H1 (cell line): Measurements from ENCODE around the gene COL8A1. TPM values are rescaled to one million over a fixed set of nuclear protein-coding genes. Genes with fewer than 3 reads are reported as not detected.

ENCODE experiments used
- CTCF ChIA-PET: fragments of 300-600 bp; sonication (Branson Sonifier 250); formaldehyde crosslinking; loops from one replicate; lab custom pipeline; 2021; ENCODE audit not compliant: partially characterized antibody; lab: Charles Lee
- POLR2A ChIA-PET: fragments of 300-600 bp; sonication (Branson Sonifier 250); formaldehyde crosslinking; loops from one replicate; lab custom pipeline; 2021; ENCODE audit warnings: inconsistent platforms; ENCODE audit not compliant: partially characterized antibody; lab: Charles Lee
- DNase-seq, 2 experiments: peaks; one replicate each; pipeline versions ENCODE4 v3.0.0 to v3.0.0-alpha.2; 2010 to 2022; ENCODE audit warnings: low spot score in 2 of 2, low read depth in 1 of 2, mixed read lengths in 1 of 2
- FAIRE-seq: peaks from 2 replicates; lab custom pipeline; 2011; peaks lifted over from hg19 to GRCh38; lab: Jason Lieb, UNC
- H2AFZ ChIP-seq: 2 replicates; pipeline ENCODE4 v1.8.1; 2012; ENCODE audit warnings: low read length, inconsistent platforms
- H2AK5ac ChIP-seq: 2 replicates; pipeline ENCODE4 v1.6.1; 2013; ENCODE audit warnings: low read depth, low read length
- H2BK120ac ChIP-seq: replicated peaks from 2 replicates; pipeline ENCODE3; 2013; ENCODE audit warnings: low read depth, low read length, inconsistent platforms
- H2BK12ac ChIP-seq: 2 replicates; pipeline ENCODE4 v1.6.1; 2013; ENCODE audit warnings: low read depth, low read length
- H2BK15ac ChIP-seq: 2 replicates; pipeline ENCODE4 v1.6.1; 2013; ENCODE audit warnings: low read length
- H2BK20ac ChIP-seq: 2 replicates; pipeline ENCODE4 v1.6.1; 2013; ENCODE audit warnings: low read length
- H2BK5ac ChIP-seq: 2 replicates; pipeline ENCODE4 v1.6.1; 2013; ENCODE audit warnings: low read depth, low read length
- H3K14ac ChIP-seq: 2 replicates; pipeline ENCODE4 v1.6.1; 2013; ENCODE audit warnings: inconsistent platforms; ENCODE audit not compliant: insufficient read length
- H3K18ac ChIP-seq: 2 replicates; pipeline ENCODE4 v1.6.1; 2013; ENCODE audit warnings: low read length; ENCODE audit errors: extremely low read depth
- H3K23ac ChIP-seq: 2 replicates; pipeline ENCODE4 v1.6.1; 2013; ENCODE audit warnings: inconsistent platforms; ENCODE audit not compliant: insufficient read length
- H3K23me2 ChIP-seq: 2 replicates; pipeline ENCODE4 v1.6.1; 2013; ENCODE audit warnings: low read depth, low read length
- H3K27ac ChIP-seq: 2 replicates; pipeline ENCODE4 v1.6.1; 2011; ENCODE audit warnings: low read depth, low read length, inconsistent platforms
- H3K27me3 ChIP-seq, 4 experiments: replicated peaks in 1 of 4; 1 replicate in 1 of 4; 2 replicates in 3 of 4; pipeline versions ENCODE4 v1.6.1 to v1.8.1; 2011 to 2013; ENCODE audit warnings: low read length in 3 of 4, mild to moderate bottlenecking in 3 of 4, inconsistent platforms in 2 of 4, mixed read lengths in 2 of 4, moderate library complexity in 1 of 4; ENCODE audit not compliant: control insufficient read depth in 3 of 4, insufficient read depth in 3 of 4; ENCODE audit errors: extremely low read depth in 1 of 4
- H3K36me3 ChIP-seq, 4 experiments: 2 replicates each; pipeline versions ENCODE4 v1.6.1 to v1.8.1; 2011 to 2013; ENCODE audit warnings: mild to moderate bottlenecking in 4 of 4, low read length in 3 of 4, moderate library complexity in 2 of 4, control low read depth in 1 of 4, inconsistent platforms in 1 of 4; ENCODE audit not compliant: insufficient read depth in 4 of 4, control insufficient read depth in 2 of 4
- H3K4ac ChIP-seq: replicated peaks from 2 replicates; pipeline ENCODE3; 2013; ENCODE audit warnings: low read length, low read depth, mixed read lengths, inconsistent platforms; ENCODE audit not compliant: insufficient read length
- H3K4me1 ChIP-seq, 4 experiments: replicated peaks in 1 of 4; 1 replicate in 1 of 4; 2 replicates in 3 of 4; pipeline versions ENCODE4 v1.6.1 to v1.8.1; 2011 to 2013; ENCODE audit warnings: low read length in 3 of 4, inconsistent platforms in 2 of 4, mixed read lengths in 1 of 4; ENCODE audit not compliant: insufficient read depth in 4 of 4, control insufficient read depth in 3 of 4
- H3K4me2 ChIP-seq, 2 experiments: 2 replicates each; pipeline versions ENCODE4 v1.6.1 to v1.8.1; 2011 to 2013; ENCODE audit warnings: low read depth in 2 of 2, low read length in 2 of 2, control low read depth in 1 of 2, inconsistent platforms in 1 of 2, mild to moderate bottlenecking in 1 of 2; ENCODE audit not compliant: insufficient read depth in 1 of 2
- H3K4me3 ChIP-seq, 4 experiments: fragments of 200-600, 300-600 bp in 1 of 4; sonication (generic), shearing (Covaris generic), sonication (Bioruptor Twin) in 1 of 4; 2 replicates each; pipeline versions ENCODE4 v1.5.1 to v1.8.1; 2011 to 2016; ENCODE audit warnings: low read length in 4 of 4, low read depth in 3 of 4, control low read depth in 2 of 4, inconsistent platforms in 2 of 4, mild to moderate bottlenecking in 2 of 4, mixed read lengths in 1 of 4, moderate library complexity in 1 of 4; ENCODE audit not compliant: insufficient read depth in 2 of 4; ENCODE audit errors: extremely low read depth in 1 of 4
- H3K56ac ChIP-seq: replicated peaks from 2 replicates; pipeline ENCODE3; 2013; ENCODE audit warnings: low read depth, mild to moderate bottlenecking, mixed read lengths, low read length, inconsistent platforms; ENCODE audit not compliant: insufficient read length
- H3K79me1 ChIP-seq: 2 replicates; pipeline ENCODE4 v1.6.1; 2013; ENCODE audit warnings: low read depth, low read length, control low read depth
- H3K79me2 ChIP-seq, 2 experiments: 2 replicates each; pipeline versions ENCODE4 v1.6.1 to v1.8.1; 2012 to 2013; ENCODE audit warnings: low read length in 2 of 2, mild to moderate bottlenecking in 2 of 2, inconsistent platforms in 1 of 2; ENCODE audit not compliant: insufficient read depth in 2 of 2, control insufficient read depth in 1 of 2
- H3K9ac ChIP-seq, 4 experiments: replicated peaks in 1 of 4; 1 replicate in 1 of 4; 2 replicates in 3 of 4; pipeline versions ENCODE4 v1.6.1 to v1.8.1; 2011 to 2013; ENCODE audit warnings: low read depth in 3 of 4, low read length in 3 of 4, control low read depth in 2 of 4, mild to moderate bottlenecking in 2 of 4, moderate library complexity in 2 of 4, inconsistent platforms in 1 of 4; ENCODE audit errors: extremely low read depth in 1 of 4
- H3K9me3 ChIP-seq, 2 experiments: 2 replicates each; pipeline versions ENCODE4 v1.6.1 to v1.8.1; 2012 to 2013; ENCODE audit warnings: mild to moderate bottlenecking in 2 of 2, moderate library complexity in 2 of 2, control low read depth in 1 of 2, inconsistent platforms in 1 of 2, low read depth in 1 of 2, low read length in 1 of 2, mixed read lengths in 1 of 2; ENCODE audit not compliant: insufficient read depth in 2 of 2
- H4K20me1 ChIP-seq, 2 experiments: replicated peaks in 1 of 2; 2 replicates each; pipeline versions ENCODE3 to v1.8.1; 2011 to 2013; ENCODE audit warnings: inconsistent platforms in 2 of 2, low read length in 2 of 2, mild to moderate bottlenecking in 1 of 2; ENCODE audit not compliant: insufficient read depth in 2 of 2, control insufficient read depth in 1 of 2
- H4K5ac ChIP-seq: 2 replicates; pipeline ENCODE4 v1.6.1; 2013; ENCODE audit warnings: low read length, low read depth, mixed read lengths, inconsistent platforms; ENCODE audit not compliant: insufficient read length
- H4K8ac ChIP-seq: 2 replicates; pipeline ENCODE4 v1.8.0; 2013; ENCODE audit warnings: mild to moderate bottlenecking, moderate library complexity, low read length, inconsistent platforms; ENCODE audit not compliant: insufficient read depth; ENCODE audit errors: extremely low read depth
- H4K91ac ChIP-seq: replicated peaks from 2 replicates; pipeline ENCODE3; 2013; ENCODE audit warnings: low read length, mixed read lengths, inconsistent platforms; ENCODE audit not compliant: insufficient read length
- CHD1 ChIP-seq: IDR thresholded peaks from 2 replicates; pipeline ENCODE4 v1.6.1; 2012; ENCODE audit warnings: low read depth, low read length, improper control_type of control experiment
- CHD2 ChIP-seq: IDR thresholded peaks from 2 replicates; pipeline ENCODE4 v1.6.1; 2012; ENCODE audit warnings: low read length, improper control_type of control experiment
- CTBP2 ChIP-seq: IDR thresholded peaks from 2 replicates; pipeline ENCODE4 v1.7.0; 2011; ENCODE audit warnings: borderline replicate concordance, mild to moderate bottlenecking, moderate library complexity, mixed read lengths, low read length; ENCODE audit not compliant: insufficient read depth, insufficient read length
- EZH2 ChIP-seq: fragments of 200-600 bp; sonication (generic); IDR thresholded peaks from 2 replicates; pipeline ENCODE4 v1.7.1; 2012; ENCODE audit warnings: low read depth, mild to moderate bottlenecking, moderate library complexity, low read length, inconsistent platforms; ENCODE audit not compliant: severe bottlenecking
- JUND ChIP-seq: IDR thresholded peaks from 2 replicates; pipeline ENCODE4 v1.6.1; 2011; ENCODE audit warnings: mild to moderate bottlenecking, improper control_type of control experiment, low read length
- MAFK ChIP-seq: IDR thresholded peaks from 2 replicates; pipeline ENCODE4 v1.6.1; 2012; ENCODE audit warnings: low read depth, mild to moderate bottlenecking, improper control_type of control experiment, low read length
- NRF1 ChIP-seq: IDR thresholded peaks from 2 replicates; pipeline ENCODE4 v1.6.1; 2011; ENCODE audit warnings: mild to moderate bottlenecking, low read depth, low read length, improper control_type of control experiment
- PHF8 ChIP-seq: fragments of 200-600 bp; sonication (generic); conservative IDR thresholded peaks from 2 replicates; pipeline ENCODE4 v1.7.1; 2012; ENCODE audit warnings: low read depth, mild to moderate bottlenecking, inconsistent platforms, low read length, moderate library complexity
- SIX5 ChIP-seq: IDR thresholded peaks from 2 replicates; pipeline ENCODE4 v1.6.1; 2011; ENCODE audit warnings: mild to moderate bottlenecking, low read depth, low read length
- SP2 ChIP-seq: IDR thresholded peaks from 2 replicates; pipeline ENCODE4 v1.6.1; 2012; ENCODE audit warnings: mild to moderate bottlenecking, low read length, inconsistent platforms
- SP4 ChIP-seq: IDR thresholded peaks from 2 replicates; pipeline ENCODE4 v1.6.1; 2012; ENCODE audit warnings: low read length, inconsistent platforms
- SRF ChIP-seq: IDR thresholded peaks from 2 replicates; pipeline ENCODE4 v1.6.1; 2011; ENCODE audit warnings: mild to moderate bottlenecking, low read depth, low read length, moderate library complexity
- TEAD4 ChIP-seq: IDR thresholded peaks from 2 replicates; pipeline ENCODE4 v1.6.1; 2012; ENCODE audit warnings: low read depth, low read length, inconsistent platforms, mixed read lengths
- WGBS, 2 experiments: shearing (Covaris generic) in 1 of 2; methylation state at CpG; one replicate each; pipeline versions ENCODE4 v1.1.6 to v1.1.7; 2013 to 2015; ENCODE audit warnings: low lambda C conversion rate in 2 of 2, mixed read lengths in 2 of 2, inconsistent platforms in 1 of 2, low coverage in 1 of 2, missing lambda C conversion rate in 1 of 2; ENCODE audit not compliant: insufficient replicate concordance in 2 of 2, insufficient coverage in 1 of 2, insufficient read length in 1 of 2; ENCODE audit errors: extremely low coverage in 1 of 2, missing lambda C conversion rate in 1 of 2; 5-methylcytosine and 5-hydroxymethylcytosine counted together
- polyA plus RNA-seq, 7 experiments: library from polyadenylated mRNA; depleted of rRNA in 3 of 7; stranded (reverse) in 5 of 7; unstranded in 2 of 7; fragments of >200 nt in 5 of 7; fragments of 200-250 nt in 2 of 7; gene quantifications; 1 replicate in 5 of 7; 2 replicates in 1 of 7; 4 replicates in 1 of 7; pipeline versions ENCODE4 v1.2.1 to v1.2.3, GENCODE V29; 2011 to 2013; ENCODE audit warnings: missing spikeins in 2 of 7, mixed read lengths in 2 of 7
- total RNA-seq: library from RNA; stranded (reverse); fragmentation: NEBNext Ultra II Directional; extraction: Animal tissue kit (Norgen Biotek cat#: 25700); gene quantifications from 2 replicates; pipeline ENCODE4 v1.2.1, GENCODE V29; 2021
- TF ChIP-seq, protein P1 (sequence below): IDR thresholded peaks from 2 replicates; pipeline ENCODE4 v1.6.1; 2012; ENCODE audit warnings: inconsistent platforms
- TF ChIP-seq, protein P2 (sequence below): IDR thresholded peaks from 2 replicates; pipeline ENCODE4 v1.6.1; 2012; ENCODE audit warnings: inconsistent platforms

COL8A1 gene
- total and polyA plus RNA-seq, 2 of the 8 experiments (the other 6 are each of a cell fraction or from before 2014, with no cell fraction given), result 0.21 to 1.2 TPM

DNA sequence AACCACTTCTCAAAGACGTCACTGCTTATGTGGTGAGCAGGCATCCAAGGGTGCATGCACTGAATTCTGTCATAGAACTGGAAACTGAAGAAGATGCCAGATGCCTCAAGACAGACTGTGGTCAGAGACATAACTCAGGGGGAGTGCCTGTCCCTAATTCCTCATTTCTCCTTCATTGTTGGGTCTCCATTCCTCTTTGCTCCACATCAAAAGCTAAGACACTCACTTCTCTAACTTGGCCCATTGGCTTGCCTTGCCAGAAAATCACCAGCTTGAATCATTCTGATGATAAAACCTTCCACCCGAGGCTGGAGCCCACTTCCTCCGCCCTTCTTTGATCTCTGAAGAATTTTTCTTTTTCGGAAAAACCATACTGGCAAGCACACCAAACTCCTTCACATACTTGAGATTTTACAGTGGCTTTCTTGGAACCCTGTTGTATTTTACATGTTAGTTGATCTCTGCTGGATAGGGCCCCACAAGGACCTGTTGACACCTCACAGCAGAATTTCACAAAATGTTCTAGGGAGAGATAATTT lies 69.9 kb downstream of the COL8A1 start:
- H2BK12ac ChIP-seq, result no peak overlapping the region
- no peaks in the 10 kb centered on the region for H3K79me1 ChIP-seq
- H3K36me3 ChIP-seq, result no peaks in the 10 kb centered on the region
- no peaks in the 10 kb centered on the region for H4K20me1 ChIP-seq
- no peak overlapping the region for H3K14ac ChIP-seq
- no peak overlapping the region for H3K18ac ChIP-seq
- 86% methylated on average over 4 of the region's 4 CpGs; no CpG with 5 or more reads in 1 of the 2 experiments for WGBS, 2 experiments
- H2BK5ac ChIP-seq, result no peak overlapping the region
- H4K91ac ChIP-seq, result no peak overlapping the region
- FAIRE-seq (no peak), DNase-seq (no peak)
- H3K9me3 ChIP-seq, result no peaks in the 10 kb centered on the region
- no peak overlapping the region for H2BK20ac ChIP-seq
- H3K79me2 ChIP-seq, result no peaks in the 10 kb centered on the region
- no peaks in the 10 kb centered on the region for H3K4me1 ChIP-seq
- TF ChIP-seq CTBP2 (no peak), PHF8 (no peak), CHD1 (no peak), SRF (no peak), JUND (no peak), CHD2 (no peak), SIX5 (no peak), EZH2 (no peak), MAFK (no peak), SP4 (no peak), TEAD4 (no peak), SP2 (no peak), NRF1 (no peak)
- TF ChIP-seq, protein P1, sequence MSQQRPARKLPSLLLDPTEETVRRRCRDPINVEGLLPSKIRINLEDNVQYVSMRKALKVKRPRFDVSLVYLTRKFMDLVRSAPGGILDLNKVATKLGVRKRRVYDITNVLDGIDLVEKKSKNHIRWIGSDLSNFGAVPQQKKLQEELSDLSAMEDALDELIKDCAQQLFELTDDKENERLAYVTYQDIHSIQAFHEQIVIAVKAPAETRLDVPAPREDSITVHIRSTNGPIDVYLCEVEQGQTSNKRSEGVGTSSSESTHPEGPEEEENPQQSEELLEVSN, result no peak
- TF ChIP-seq, protein P2, sequence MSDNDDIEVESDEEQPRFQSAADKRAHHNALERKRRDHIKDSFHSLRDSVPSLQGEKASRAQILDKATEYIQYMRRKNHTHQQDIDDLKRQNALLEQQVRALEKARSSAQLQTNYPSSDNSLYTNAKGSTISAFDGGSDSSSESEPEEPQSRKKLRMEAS, result no peak
- no peak overlapping the region for H3K9ac ChIP-seq
- H3K23me2 ChIP-seq, result no peaks in the 10 kb centered on the region
- H2BK15ac ChIP-seq, result no peak overlapping the region
- H3K23ac ChIP-seq, result no peak overlapping the region
- H3K4ac ChIP-seq, result no peak overlapping the region
- ChIA-PET CTCF (no interaction called here), POLR2A (no interaction called here)
- no peak overlapping the region for H4K8ac ChIP-seq
- no peak overlapping the region for H3K56ac ChIP-seq
- no peak overlapping the region for H2AFZ ChIP-seq
- no peaks in the 10 kb centered on the region for H3K27me3 ChIP-seq
- H3K27ac ChIP-seq, result no peak overlapping the region
- H3K4me2 ChIP-seq, result no peak overlapping the region
- no peak overlapping the region for H2BK120ac ChIP-seq
- no peak overlapping the region for H2AK5ac ChIP-seq
- H3K4me3 ChIP-seq, result no peak overlapping the region
- H4K5ac ChIP-seq, result no peak overlapping the region
